Measurements from ENCODE around the gene MMP24OS. TPM values are rescaled to one million over a fixed set of nuclear protein-coding genes. Genes with fewer than 3 reads are reported as not detected.

Gene MMP24OS
- total RNA-seq, 2 experiments from 2014 or later = 26.4 to 29.2 TPM

- Mint-ChIP-seq H3K36me3 (ENCODE audit: low read depth) (no peaks in the 10 kb centered on the region), H3K27ac (no peak overlapping the region), H3K9me3 (no peaks in the 10 kb centered on the region), H3K4me1 (ENCODE audit: low read depth) (no peaks in the 10 kb centered on the region), H3K4me3 (no peak overlapping the region), H3K27me3 (ENCODE audit: low read depth) (no peaks in the 10 kb centered on the region)
- intact Hi-C loops (cut with micrococcal nuclease) = no loop called here
- no peak for DNase-seq
- CTCF ChIA-PET = no interaction called here
These were observed 17.1 kb upstream of the MMP24OS start for GRCh38 chr20:35295058-35295457.

- Mint-ChIP-seq H3K9me3 (no peaks in the 10 kb centered on the region), H3K27ac (no peak overlapping the region), H3K4me1 (ENCODE audit: low read depth) (no peaks in the 10 kb centered on the region), H3K36me3 (ENCODE audit: low read depth) (no peaks in the 10 kb centered on the region), H3K27me3 (ENCODE audit: low read depth) (no peaks in the 10 kb centered on the region), H3K4me3 (no peak overlapping the region)
- DNase-seq = no peak
- CTCF ChIA-PET = no interaction called here
- intact Hi-C loops (cut with micrococcal nuclease) = no loop called here
These were observed 16.4 kb upstream of the MMP24OS start for GRCh38 chr20:35294293-35294685.

- CTCF ChIA-PET = no interaction called here
- H3K27ac Mint-ChIP-seq = no peak overlapping the region
- no peaks in the 10 kb centered on the region for H3K9me3 Mint-ChIP-seq
- no peaks in the 10 kb centered on the region for H3K4me1 Mint-ChIP-seq (ENCODE audit: low read depth)
- H3K27me3 Mint-ChIP-seq (ENCODE audit: low read depth) = no peaks in the 10 kb centered on the region
- intact Hi-C loops (cut with micrococcal nuclease) = no loop called here
- DNase-seq = no peak
- no peaks in the 10 kb centered on the region for H3K36me3 Mint-ChIP-seq (ENCODE audit: low read depth)
- no peak overlapping the region for H3K4me3 Mint-ChIP-seq
These were observed 15.7 kb upstream of the MMP24OS start for GRCh38 chr20:35293303-35294292.

GRCh38 chr20:35292504-35293285, 14.8 kb upstream of the MMP24OS start:
- Mint-ChIP-seq H3K36me3 (ENCODE audit: low read depth) (no peaks in the 10 kb centered on the region), H3K9me3 (no peaks in the 10 kb centered on the region), H3K4me3 (no peak overlapping the region), H3K27ac (no peak overlapping the region), H3K4me1 (ENCODE audit: low read depth) (no peaks in the 10 kb centered on the region), H3K27me3 (ENCODE audit: low read depth) (no peaks in the 10 kb centered on the region)
- CTCF ChIA-PET = no interaction called here
- DNase-seq = no peak
- intact Hi-C loops (cut with micrococcal nuclease) = no loop called here

- intact Hi-C loops (cut with micrococcal nuclease) = no loop called here
- Mint-ChIP-seq H3K27me3 (ENCODE audit: low read depth) (no peaks in the 10 kb centered on the region), H3K9me3 (no peaks in the 10 kb centered on the region), H3K36me3 (ENCODE audit: low read depth) (no peaks in the 10 kb centered on the region), H3K4me3 (no peak within 1 kb of the TSS), H3K4me1 (ENCODE audit: low read depth) (no peaks in the 10 kb centered on the region), H3K27ac (no peak within 1 kb of the TSS)
- CTCF ChIA-PET = no interaction called here
- no peak for DNase-seq
These were observed 14.0 kb upstream of the MMP24OS start, which contains the start of gene FAM83C for GRCh38 chr20:35291654-35292503. Gene FAM83C (minus strand): TSS chr20:35292425. CDS start chr20:35292304, 121 bp downstream.

GRCh38 chr20:35290887-35291417, 13.0 kb upstream of the MMP24OS start:
- Mint-ChIP-seq H3K27ac (no peak overlapping the region), H3K27me3 (ENCODE audit: low read depth) (no peaks in the 10 kb centered on the region), H3K4me3 (no peak overlapping the region), H3K4me1 (ENCODE audit: low read depth) (peaks cover 2% of the 10 kb centered on the region), H3K36me3 (ENCODE audit: low read depth) (no peaks in the 10 kb centered on the region), H3K9me3 (no peaks in the 10 kb centered on the region)
- intact Hi-C loops (cut with micrococcal nuclease) = no loop called here
- DNase-seq = no peak
- CTCF ChIA-PET = no interaction called here

GRCh38 chr20:35290186-35290886, 12.4 kb upstream of the MMP24OS start:
- no peaks in the 10 kb centered on the region for H3K36me3 Mint-ChIP-seq (ENCODE audit: low read depth)
- no peaks in the 10 kb centered on the region for H3K27me3 Mint-ChIP-seq (ENCODE audit: low read depth)
- H3K4me3 Mint-ChIP-seq = no peak overlapping the region
- H3K9me3 Mint-ChIP-seq = no peaks in the 10 kb centered on the region
- H3K27ac Mint-ChIP-seq = no peak overlapping the region
- CTCF ChIA-PET = interaction anchor here (1.0 to 1.7 kb wide), 2 partner anchors 12 to 166 kb away, joined by 3 to 5 read pairs; no protein-coding TSS in a partner anchor
- H3K4me1 Mint-ChIP-seq (ENCODE audit: low read depth) = peaks cover 7% of the 10 kb centered on the region
- intact Hi-C loops (cut with micrococcal nuclease) = no loop called here
- no peak for DNase-seq

GRCh38 chr20:35288325-35289060, 10.6 kb upstream of the MMP24OS start:
- peaks cover under 1% of the 10 kb centered on the region for H3K36me3 Mint-ChIP-seq (ENCODE audit: low read depth)
- intact Hi-C loops (cut with micrococcal nuclease) = no loop called here
- no peak overlapping the region for H3K4me3 Mint-ChIP-seq

GRCh38 chr20:35287509-35288324, 9.8 kb upstream of the MMP24OS start:
- intact Hi-C loops (cut with micrococcal nuclease) = no loop called here
- CTCF ChIA-PET = interaction anchor here (0.5 to 0.8 kb wide), 2 partner anchors 17 to 104 kb away, joined by 4 to 6 read pairs; no protein-coding TSS in a partner anchor

More at GRCh38 chr20:35288325-35289060, 10.6 kb upstream of the MMP24OS start:
- Mint-ChIP-seq H3K4me1 (ENCODE audit: low read depth) (peaks cover 17% of the 10 kb centered on the region), H3K27me3 (ENCODE audit: low read depth) (no peaks in the 10 kb centered on the region), H3K9me3 (no peaks in the 10 kb centered on the region), H3K27ac (no peak overlapping the region)
- CTCF ChIA-PET = interaction anchor here (0.5 to 1.7 kb wide), 4 partner anchors 14 to 839 kb away, joined by 3 to 6 read pairs (median 4); no protein-coding TSS in a partner anchor
- DNase-seq = no peak

GRCh38 chr20:35286899-35287508, 9.1 kb upstream of the MMP24OS start:
- no peaks in the 10 kb centered on the region for H3K9me3 Mint-ChIP-seq
- H3K4me3 Mint-ChIP-seq = no peak overlapping the region
- no peak for DNase-seq
- H3K27ac Mint-ChIP-seq = no peak overlapping the region
- H3K36me3 Mint-ChIP-seq (ENCODE audit: low read depth) = peaks cover 9% of the 10 kb centered on the region
- H3K27me3 Mint-ChIP-seq (ENCODE audit: low read depth) = no peaks in the 10 kb centered on the region
- peaks cover 25% of the 10 kb centered on the region for H3K4me1 Mint-ChIP-seq (ENCODE audit: low read depth)
- CTCF ChIA-PET = interaction anchor here (0.6 kb wide), 1 partner anchor 254 kb away, joined by 3 read pairs; no protein-coding TSS in a partner anchor
- intact Hi-C loops (cut with micrococcal nuclease) = no loop called here

More at GRCh38 chr20:35287509-35288324, 9.8 kb upstream of the MMP24OS start:
- Mint-ChIP-seq H3K9me3 (no peaks in the 10 kb centered on the region), H3K4me3 (no peak overlapping the region), H3K4me1 (ENCODE audit: low read depth) (peaks cover 20% of the 10 kb centered on the region), H3K27me3 (ENCODE audit: low read depth) (no peaks in the 10 kb centered on the region), H3K27ac (no peak overlapping the region), H3K36me3 (ENCODE audit: low read depth) (peaks cover 4% of the 10 kb centered on the region)
- DNase-seq = no peak

Measured in activated naive CD4-positive, alpha-beta T cell treated with anti-CD3 and anti-CD28 coated beads for 36 hours (primary cell).